ENCODE results near the gene DUSP1. TPM values are rescaled to one million over a fixed set of nuclear protein-coding genes. Genes with fewer than 3 reads are reported as not detected.
A peak's percentile ranks its signal among the peaks of the same experiment; 100 is the strongest.

Gene DUSP1
- total and polyA plus RNA-seq, 9 of the 15 experiments (the other 6 are each of a cell fraction or from before 2014, with no cell fraction given): 2.1 to 14.2 (median 8.5) TPM

- TF ChIP-seq ZBTB40 (IDR thresholded peaks at IDR 0.05): 0 out of 2 replicates have a peak, but pooled peaks have one; percentile 20
- TF ChIP-seq ZBTB40 (CRISPR knock-in tag; IDR thresholded peaks at IDR 0.05): no peak
- TF ChIP-seq ZNF121 (CRISPR knock-in tag; conservative IDR thresholded peaks at IDR 0.05): no peak
- TF ChIP-seq RCOR1 (IDR thresholded peaks at IDR 0.05; ENCODE audit: borderline replicate concordance in 1 of 2, low read depth in 2 of 2, low read length in 2 of 2): no peak; a peak in 1 of 4 replicates
- no peak for TF ChIP-seq EGR1 (conservative IDR thresholded peaks at IDR 0.05)
- peak; percentile 100 for TF ChIP-seq ZBTB7A (IDR thresholded peaks at IDR 0.05; ENCODE audit: borderline replicate concordance, control insufficient read depth, low read depth, low read length)
- TF ChIP-seq TFAP4 (CRISPR knock-in tag; IDR thresholded peaks at IDR 0.05; ENCODE audit: borderline replicate concordance): no peak
- TF ChIP-seq RBBP5 (IDR thresholded peaks at IDR 0.05; ENCODE audit: borderline replicate concordance, insufficient read depth, low read length, poor library complexity, severe bottlenecking): peak; percentile 6
- peak; percentile 66 for TF ChIP-seq THAP12 (CRISPR knock-in tag; IDR thresholded peaks at IDR 0.05)
- peak; percentile 36 for TF ChIP-seq KDM5B (IDR thresholded peaks at IDR 0.05; ENCODE audit: insufficient replicate concordance, low read depth, low read length)
- peak; percentile 34; the same call in 1 of the 2 replicates for TF ChIP-seq VEZF1 (CRISPR knock-in tag; IDR thresholded peaks at IDR 0.05)
- TF ChIP-seq GABPB1 (CRISPR knock-in tag; IDR thresholded peaks at IDR 0.05): no peak
Observed at GRCh38 chr5:172771439-172772111, 580 bp upstream of the DUSP1 start (continued).
